Femur (tissue), 1 donor: Measurements from ENCODE around the gene NCKAP1.
A peak's percentile ranks its signal among the peaks of the same experiment; 100 is the strongest.
"Not testable (repeated sequence)": the region's sequence is repeated elsewhere in the genome, so short reads cannot be mapped to it uniquely, and the experiment has no call there.

Source experiments
- DNase-seq: peaks from one replicate; pipeline ENCODE4 v3.0.0-alpha.2; 2017

NCKAP1 gene

GRCh38 chr2:183035954-183036669 is 2.1 kb downstream of the NCKAP1 start:
- DNase-seq: no peak

DNA sequence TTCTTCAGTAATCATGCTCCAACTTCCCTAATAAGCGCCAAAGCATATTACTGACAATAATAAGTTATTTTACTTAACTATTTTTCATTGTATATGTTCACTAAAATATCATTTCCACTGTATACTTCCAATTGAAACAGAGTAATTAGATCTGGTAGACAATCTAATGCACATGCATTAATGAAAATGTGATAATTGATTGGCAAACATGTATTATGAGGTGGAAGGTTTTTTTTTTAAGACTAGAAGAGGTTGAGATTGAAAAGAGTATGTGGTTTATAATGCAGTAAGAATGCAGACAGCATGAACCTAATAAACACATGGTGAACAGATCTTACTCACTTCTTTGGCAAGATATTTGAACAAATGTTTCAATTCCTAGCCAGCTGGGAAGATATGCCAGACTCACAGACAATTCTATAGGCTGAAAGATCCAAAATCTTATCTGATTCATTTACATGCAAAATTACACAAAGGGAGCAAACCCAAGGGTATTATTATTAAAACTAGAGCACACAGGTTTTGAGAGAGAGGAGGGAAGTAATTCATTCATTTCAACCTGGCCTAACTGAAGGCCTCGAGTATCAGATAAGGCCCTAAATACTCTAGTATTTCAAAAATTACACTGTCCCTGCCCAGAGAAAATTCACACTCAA is 2.8 kb downstream of the NCKAP1 start:
- DNase-seq: no peak

DNA sequence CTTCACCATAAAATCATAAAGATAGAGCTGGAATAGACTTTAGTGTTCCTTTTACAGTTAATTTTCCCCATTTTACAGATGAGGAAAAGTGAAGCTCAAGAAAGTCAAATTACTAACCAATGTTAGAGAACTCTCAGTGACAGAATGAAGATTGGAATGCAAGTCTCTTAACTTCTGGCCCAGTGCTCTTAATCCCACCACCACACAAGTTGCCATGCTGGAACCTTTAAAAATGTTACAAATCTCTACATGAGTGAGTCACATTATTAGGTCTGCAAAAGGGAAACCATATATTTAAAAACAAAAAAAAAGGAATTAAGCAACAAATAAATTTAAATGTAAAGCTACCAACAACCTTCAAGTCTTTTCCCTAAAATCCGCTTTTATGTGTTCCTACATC is 3.5 kb downstream of the NCKAP1 start:
- DNase-seq: no peak

DNA sequence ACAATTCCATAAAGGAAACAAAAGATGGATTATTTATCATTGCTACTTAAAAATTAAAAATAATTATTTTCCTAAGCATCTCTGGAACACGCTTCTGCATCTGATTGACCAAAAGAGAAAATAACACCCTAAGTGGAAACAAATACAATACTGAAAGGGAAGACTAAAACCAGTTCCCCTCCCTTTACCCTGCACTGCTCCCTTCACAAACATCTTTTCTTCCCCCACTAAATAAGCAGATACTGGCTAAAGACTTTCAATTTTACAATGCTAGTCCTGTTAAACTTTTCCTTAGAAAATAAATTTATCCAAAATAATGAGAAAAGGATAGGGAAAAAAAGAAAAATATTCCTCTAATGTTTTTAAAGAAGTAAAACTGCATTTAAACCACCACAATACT is 4.3 kb downstream of the NCKAP1 start:
- no peak for DNase-seq

DNA sequence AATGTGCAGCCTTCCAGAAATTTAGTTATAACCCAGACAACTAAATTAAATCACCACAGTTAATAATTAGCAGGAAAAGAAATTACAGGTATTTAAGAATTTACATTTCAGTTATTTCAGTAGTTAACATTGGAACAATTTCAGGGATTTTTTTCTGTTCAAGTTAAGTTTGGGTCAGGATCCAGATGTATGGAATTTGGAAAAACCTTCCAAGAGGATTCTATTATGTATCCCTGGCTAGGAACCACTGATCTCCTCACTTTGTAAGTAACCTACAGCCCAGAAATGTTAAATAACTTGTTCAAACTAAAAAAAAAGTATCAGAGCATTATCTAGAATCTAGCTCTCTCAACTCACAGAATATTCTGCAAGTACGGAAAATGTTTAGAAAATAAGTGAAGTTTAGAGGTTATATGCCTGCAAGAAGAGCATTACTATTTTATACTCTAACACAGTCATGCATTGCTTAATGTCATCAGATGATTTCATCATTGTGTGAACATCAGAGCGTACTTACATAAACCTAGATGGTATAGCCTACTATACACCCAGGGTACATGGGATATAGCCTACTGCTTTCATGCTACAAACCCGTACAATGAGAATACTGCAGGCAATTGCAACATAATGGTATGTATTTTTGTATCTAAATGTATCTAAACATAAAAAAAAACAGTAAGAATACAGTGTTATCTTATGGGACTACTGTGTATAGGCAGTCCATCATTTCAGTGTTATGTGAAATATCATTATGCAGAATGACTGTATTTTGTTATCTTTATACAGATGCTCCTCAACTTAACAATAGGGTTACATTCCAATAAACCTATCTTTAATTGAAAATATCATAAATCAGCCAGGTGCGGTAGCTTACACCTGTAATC is 6.1 kb downstream of the NCKAP1 start:
- DNase-seq: no peak

GRCh38 chr2:183029219-183029618 is 9.0 kb downstream of the NCKAP1 start:
- no peak for DNase-seq

DNA sequence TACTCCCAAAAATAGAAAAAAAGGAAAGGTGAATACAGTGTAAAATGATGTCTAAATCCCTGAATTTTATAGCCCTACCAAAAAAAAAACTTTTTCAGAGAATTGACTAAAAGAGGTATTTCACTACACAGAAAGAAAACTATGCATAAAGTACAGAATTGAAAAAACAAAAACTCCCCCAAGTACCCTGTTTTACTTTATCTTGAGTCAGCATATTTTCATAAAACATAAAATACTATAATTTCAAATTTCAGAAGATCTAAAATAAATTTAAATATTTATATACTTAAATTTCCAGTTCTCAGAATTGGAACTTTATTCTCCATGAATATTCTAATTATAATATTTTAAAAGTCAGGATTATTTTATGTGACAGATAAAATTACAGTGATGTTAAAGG is 10.1 kb downstream of the NCKAP1 start:
- DNase-seq: no peak

- no peak for DNase-seq
These were observed 10.8 kb downstream of the NCKAP1 start for GRCh38 chr2:183027443-183027842.

DNA sequence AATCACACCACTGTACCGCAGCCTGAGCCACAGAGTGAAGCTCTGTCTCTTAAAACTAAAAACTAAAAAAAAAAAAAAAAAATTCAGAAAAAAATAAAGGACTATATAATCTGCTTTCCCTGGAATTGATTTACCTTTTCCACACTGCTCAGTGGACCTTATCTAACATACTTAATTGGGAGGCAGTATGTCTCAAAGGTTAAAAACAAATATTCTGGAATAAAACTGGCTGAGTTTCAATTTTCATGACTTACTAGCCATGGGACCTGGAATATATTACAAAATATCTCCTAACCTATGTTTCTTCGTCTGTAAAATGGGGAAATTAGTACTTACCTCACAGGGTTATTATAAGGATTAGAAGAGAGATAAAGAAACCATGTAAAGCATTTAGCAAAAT is 11.8 kb downstream of the NCKAP1 start:
- DNase-seq: no peak

GRCh38 chr2:183025993-183026392 is 12.3 kb downstream of the NCKAP1 start:
- DNase-seq: no peak

- no peak for DNase-seq
These were observed 13.7 kb downstream of the NCKAP1 start for GRCh38 chr2:183024339-183025095.

GRCh38 chr2:183022711-183023110 is 15.5 kb downstream of the NCKAP1 start:
- DNase-seq: no peak

GRCh38 chr2:183021613-183022012 is 16.6 kb downstream of the NCKAP1 start:
- DNase-seq: no peak

GRCh38 chr2:183019718-183020442 is 18.4 kb downstream of the NCKAP1 start:
- no peak for DNase-seq

DNA sequence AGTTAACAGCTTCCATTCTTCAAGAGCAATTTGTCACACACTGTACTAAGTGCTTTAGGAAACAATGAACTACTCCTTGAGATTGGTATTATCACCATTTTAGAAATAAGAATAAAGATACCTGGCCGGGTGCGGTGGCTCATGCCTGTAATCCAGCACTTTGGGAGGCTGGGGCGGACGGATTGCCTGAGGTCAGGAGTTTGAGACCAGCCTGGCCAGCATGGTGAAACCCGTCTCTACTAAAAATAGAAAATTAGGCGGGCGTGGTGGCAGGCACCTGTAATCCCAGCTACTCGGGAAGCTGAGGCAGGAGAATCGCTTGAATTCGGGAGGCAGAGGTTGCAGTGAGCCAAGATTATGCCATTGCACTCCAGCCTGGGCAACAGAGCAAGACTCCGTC is 20.4 kb downstream of the NCKAP1 start:
- DNase-seq: not testable (repeated sequence)

DNA sequence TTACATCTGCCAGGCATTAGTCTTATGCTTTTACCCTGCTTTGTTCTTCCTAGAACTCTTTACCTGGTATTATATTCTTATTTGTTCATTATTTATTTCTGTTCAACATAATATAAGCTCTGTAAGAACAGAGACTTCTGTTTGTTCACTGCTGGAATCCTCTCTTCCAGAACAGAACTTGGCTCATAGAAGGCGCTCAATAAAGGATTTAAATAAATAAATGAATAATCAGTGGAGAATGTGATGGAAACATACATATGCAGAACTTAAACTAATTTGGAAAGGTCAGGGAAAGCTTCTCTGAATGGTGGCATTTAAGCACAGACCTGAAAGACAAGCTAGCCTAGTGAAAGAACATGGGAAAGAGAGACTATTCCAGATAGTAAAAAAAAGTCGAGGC is 24.3 kb downstream of the NCKAP1 start:
- no peak for DNase-seq

DNA sequence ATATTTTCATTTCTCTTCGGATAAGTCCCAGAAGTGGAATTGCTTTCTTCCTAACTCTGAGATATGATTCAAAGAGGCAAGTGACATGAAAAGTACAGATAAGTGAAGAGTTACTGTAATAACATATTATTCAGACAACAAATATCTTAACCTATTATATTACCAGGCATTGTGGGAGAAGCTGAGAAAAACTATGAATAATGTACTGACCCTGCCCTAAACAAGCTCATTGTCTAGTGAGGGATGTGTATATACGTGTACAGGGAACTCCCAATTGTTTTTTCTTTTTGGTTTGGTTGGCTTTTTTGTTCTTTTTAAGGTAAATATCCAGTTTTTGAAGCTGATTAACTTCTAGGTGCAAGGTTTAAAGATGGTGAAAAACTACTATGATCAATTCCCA is 26.5 kb downstream of the NCKAP1 start:
- no peak for DNase-seq

- peak; percentile 35 for DNase-seq
These were observed 28.1 kb downstream of the NCKAP1 start for GRCh38 chr2:183010112-183010511.

GRCh38 chr2:183009249-183009899 is 28.9 kb downstream of the NCKAP1 start:
- DNase-seq: no peak

DNA sequence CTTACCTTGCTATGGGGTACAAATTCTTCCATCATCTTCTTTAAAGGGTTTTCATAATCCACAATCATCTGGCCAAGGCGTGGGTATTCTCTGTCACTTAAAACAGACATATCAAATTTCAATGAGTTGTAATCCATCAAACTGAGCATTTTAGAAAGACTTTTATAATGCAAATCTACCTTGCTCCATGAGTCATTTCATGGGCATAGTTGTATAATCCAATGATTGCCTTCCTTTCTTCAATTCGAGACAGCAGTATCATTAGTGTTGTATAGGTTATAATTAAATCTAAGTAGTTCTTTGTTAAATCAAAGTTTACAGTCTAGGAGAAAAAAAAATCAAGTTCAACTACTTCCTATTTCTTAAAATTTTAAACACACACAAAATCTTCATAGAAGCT is 36.3 kb downstream of the NCKAP1 start:
- no peak for DNase-seq

- no peak for DNase-seq
These were observed 37.4 kb downstream of the NCKAP1 start for GRCh38 chr2:183000846-183001245.
